Jurkat, Clone E6-1 (cell line): ENCODE results near the gene CPB1.

Experiments
- DNase-seq: peaks from one replicate; pipeline ENCODE4 v3.0.0-alpha.2; 2011; ENCODE audit warnings: low read depth, low spot score
- H3K4me3 ChIP-seq: 2 replicates; pipeline ENCODE4 v1.5.1; 2011; ENCODE audit warnings: mild to moderate bottlenecking, low read length, control low read depth, moderate library complexity

CPB1 gene

DNA sequence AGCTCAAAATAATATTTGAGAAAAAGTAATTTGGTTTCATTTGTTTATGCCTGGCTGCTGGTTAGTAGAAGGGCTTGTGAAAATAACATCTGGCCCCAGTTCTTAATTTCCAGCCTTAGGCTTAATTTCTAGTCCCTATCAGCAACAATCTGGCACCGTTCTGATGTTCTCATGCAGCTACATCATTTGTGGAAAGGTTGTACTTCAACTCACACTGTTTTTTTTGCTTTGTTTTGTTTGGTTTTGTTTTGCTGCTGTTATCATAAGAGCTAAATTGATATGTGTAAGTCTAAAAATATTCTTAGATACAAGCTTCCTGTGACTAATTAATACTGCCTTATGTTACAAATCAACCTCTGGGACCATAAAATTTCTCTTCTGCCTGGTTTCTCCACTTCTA is 46.4 kb downstream of the CPB1 start:
- DNase-seq, result no peak
- no peak overlapping the region for H3K4me3 ChIP-seq

GRCh38 chr3:148878095-148878494 is 50.5 kb downstream of the CPB1 start:
- no peak for DNase-seq
- H3K4me3 ChIP-seq, result no peak overlapping the region

GRCh38 chr3:148879256-148879655 is 51.6 kb downstream of the CPB1 start:
- no peak for DNase-seq

DNA sequence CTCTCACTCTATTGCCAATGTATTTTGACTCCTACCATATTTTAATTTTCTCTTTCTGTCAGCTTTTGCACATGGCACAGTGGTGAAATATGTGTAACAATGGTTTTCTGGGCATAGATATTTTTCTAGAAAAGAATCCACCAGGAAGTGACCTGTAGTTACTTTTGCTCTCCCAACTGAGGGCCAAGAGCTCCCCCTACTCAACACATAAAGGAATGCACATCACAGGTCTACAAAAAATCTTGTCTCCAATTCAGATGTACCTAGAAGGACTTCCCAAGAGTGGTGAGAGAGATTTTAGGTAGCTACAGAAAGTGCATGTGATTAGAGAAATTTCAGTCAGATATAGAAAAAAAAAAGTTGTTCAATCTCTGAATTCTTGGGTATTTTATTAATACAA is 53.1 kb downstream of the CPB1 start:
- peak; percentile 21 for DNase-seq
- H3K4me3 ChIP-seq, result no peak overlapping the region

More at GRCh38 chr3:148879256-148879655, 51.6 kb downstream of the CPB1 start:
- H3K4me3 ChIP-seq, result no peak overlapping the region

DNA sequence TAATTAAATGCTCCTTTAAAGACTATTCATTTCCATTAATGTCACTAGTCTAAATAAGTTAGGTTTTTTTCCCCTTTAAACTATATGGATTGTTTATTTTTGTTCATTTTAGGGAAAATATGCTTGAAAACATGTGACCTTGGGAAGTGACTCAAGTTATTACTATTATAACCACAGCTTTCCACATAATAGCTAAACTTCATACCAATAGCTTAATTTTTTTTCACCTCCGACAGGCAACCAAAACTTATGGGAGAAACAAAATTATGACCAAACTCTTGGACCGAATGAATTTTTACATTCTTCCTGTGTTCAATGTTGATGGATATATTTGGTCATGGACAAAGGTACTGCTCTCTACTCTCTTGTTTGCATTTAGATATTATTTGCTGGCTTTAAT is 53.7 kb downstream of the CPB1 start:
- DNase-seq, result no peak

GRCh38 chr3:148882288-148882687 is 54.7 kb downstream of the CPB1 start:
- no peak for DNase-seq
- no peak overlapping the region for H3K4me3 ChIP-seq

More for the DNA sequence above, 53.7 kb downstream of the CPB1 start:
- no peak overlapping the region for H3K4me3 ChIP-seq

DNA sequence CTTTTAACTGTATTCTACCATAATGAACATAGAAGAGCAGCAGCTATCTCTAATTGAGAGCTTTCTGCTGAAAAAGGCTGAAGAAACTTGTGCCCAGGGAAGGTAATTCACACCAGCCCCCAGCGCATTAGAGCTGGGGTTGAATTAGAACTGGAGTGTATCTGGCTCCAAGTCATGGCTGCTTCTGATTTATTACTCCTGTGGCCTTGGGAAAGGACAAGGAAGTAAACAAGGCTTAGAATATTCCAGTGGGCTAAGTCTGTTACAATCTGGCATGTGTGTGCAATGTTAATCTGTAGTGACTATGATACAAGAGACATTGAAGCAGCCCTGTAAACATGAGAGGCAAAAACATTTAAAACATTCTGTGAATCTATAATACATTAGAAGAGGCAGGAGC is 55.6 kb downstream of the CPB1 start:
- no peak overlapping the region for H3K4me3 ChIP-seq
- no peak for DNase-seq

DNA sequence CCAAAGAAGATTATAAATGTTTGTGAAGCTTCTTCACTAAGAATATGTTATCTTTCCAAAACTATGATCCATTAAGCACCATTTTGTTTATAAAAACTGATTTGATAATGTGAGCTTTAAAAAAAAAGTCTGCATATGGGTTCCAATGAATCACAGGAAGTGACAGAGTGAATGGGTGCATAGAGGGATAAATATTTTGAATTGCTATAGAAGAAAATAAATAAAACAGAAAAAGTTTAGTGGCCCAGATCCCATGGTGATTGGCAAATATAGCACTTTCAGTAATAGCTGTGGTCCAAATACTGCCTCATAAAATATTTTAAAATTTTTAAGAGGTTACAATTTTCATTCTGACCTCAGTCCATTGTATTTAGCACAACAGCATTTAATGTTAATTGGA is 56.6 kb downstream of the CPB1 start:
- no peak overlapping the region for H3K4me3 ChIP-seq
- DNase-seq, result no peak

DNA sequence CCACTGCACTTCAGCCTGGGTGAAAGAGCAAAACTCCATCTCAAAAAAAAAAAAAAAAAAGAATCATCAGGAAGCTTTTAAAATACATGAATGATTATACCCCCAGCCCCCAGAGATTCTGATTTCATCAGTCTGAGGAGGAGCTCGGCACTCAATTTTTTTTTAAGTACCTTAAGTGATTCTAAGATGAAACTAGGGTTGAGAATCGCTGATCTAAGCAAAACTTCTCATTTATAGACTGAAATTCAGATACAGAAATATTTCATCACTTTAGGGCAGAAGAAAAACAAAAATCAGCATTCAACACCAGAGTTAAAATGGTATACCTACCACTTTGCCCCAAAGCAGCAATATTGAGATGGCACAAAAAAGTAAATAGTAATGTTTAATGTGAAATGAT is 62.2 kb downstream of the CPB1 start:
- H3K4me3 ChIP-seq, result no peak overlapping the region
- DNase-seq, result no peak

DNA sequence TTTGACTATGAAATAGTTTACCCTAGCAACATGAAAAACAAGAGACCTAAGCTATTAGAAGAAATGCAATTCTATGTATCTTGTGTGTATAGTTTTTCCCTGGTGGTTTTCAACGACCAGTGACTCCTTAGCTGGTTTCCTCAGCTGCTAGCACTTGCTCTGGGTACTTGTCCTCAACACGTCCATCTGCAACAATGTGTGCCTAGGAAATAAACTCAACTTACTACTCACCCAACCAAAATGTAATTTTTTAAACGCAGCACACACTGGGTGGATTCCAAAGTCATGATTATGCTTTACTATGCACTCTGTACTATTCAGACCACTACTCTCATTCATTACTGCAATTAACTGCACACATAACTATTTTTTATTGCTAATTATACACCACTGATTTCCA is 68.5 kb downstream of the CPB1 start:
- no peak overlapping the region for H3K4me3 ChIP-seq
- DNase-seq, result no peak

DNA sequence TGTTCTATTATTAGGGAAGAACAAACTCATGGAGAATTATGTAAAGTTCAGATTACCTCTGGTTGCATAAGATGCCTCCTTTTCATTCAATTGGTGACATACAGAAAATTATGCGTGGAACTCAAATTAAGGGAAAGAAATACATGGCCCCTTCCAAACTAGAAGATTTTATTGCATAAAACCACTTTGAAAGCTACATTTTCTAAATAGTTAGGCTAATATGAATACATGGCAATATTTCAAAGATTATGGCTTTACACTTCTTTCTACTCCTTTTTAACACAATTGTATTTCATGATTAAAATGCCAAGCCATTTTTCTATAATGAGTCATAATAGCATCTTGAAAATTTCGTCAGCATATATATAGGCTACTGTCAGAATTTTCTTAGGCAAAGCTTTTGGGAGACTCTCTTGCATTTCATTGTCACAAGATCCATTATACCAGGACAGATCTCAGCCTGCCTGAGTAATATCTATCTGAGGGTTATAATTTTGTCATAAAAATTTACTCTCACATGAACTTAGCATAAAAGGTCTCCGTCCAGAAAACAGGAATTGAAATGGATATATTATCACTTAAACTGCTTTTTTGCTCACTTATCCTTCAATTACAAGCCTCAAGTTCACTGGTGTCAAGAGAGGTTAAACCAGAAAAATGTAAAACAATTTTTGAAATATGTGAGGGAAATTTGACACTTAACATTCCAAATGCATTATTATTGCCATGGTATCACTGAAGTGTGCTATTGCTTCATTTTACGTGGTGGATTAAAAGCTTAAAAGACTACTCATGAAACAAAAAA is 74.6 kb downstream of the CPB1 start:
- no peak overlapping the region for H3K4me3 ChIP-seq
- DNase-seq, result no peak

GRCh38 chr3:148903022-148903442 is 75.4 kb downstream of the CPB1 start:
- H3K4me3 ChIP-seq, result no peak overlapping the region
- no peak for DNase-seq

DNA sequence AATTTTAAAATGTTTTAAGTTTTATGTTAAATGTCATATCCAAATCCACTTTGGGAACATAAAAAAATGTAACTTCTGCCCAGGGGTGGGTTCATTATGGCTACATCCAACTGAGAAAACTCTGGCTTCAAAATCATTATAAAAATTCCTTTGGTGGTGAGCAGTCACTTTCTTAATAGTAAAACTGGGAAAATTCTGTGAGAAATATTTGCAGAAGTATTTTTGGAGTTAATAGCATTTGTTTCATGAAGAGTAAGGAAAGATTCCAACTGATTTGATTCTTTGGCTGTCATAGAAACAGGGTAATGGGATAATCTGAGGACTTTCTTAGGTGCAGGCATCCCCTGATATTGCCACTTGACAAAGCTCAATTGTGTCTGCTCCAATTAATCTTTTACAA is 76.3 kb downstream of the CPB1 start:
- no peak overlapping the region for H3K4me3 ChIP-seq
- DNase-seq, result no peak

DNA sequence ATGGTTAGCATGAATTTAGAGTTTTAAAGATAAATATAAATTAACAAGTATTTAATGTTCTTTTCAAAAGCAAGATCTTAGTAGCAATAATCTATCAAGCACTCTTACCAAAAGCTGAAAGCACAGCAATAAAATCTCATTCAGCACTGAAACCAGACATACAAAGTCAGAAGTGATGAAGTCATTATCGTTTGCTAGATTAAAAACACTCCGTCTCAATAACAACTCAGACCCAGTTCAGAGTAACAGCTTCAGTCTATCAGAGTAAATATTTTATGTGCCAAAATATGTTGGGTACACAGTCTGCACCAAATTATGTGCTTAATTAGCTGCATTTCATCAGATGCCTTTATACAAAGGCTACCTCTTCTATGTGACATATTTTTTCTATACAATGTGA is 79.1 kb downstream of the CPB1 start:
- DNase-seq, result no peak

More for the DNA sequence above, 79.1 kb downstream of the CPB1 start:
- no peak overlapping the region for H3K4me3 ChIP-seq
